Glutamatergic neuron (in vitro differentiated cells): ENCODE results near the gene RGS9. TPM values are rescaled to one million over a fixed set of nuclear protein-coding genes. Genes with fewer than 3 reads are reported as not detected.

ENCODE experiments used
- DNase-seq: peaks from one replicate; pipeline ENCODE4 v3.0.0; 2022
- H3K27ac Mint-ChIP-seq: one replicate; pipeline ENCODE4 v1.8.0; 2020; ENCODE audit warnings: mild to moderate bottlenecking, mixed read lengths, inconsistent platforms; ENCODE audit not compliant: unreplicated experiment
- H3K27me3 Mint-ChIP-seq: one replicate; pipeline ENCODE4 v1.8.0; 2020; ENCODE audit warnings: mild to moderate bottlenecking, moderate library complexity, mixed read lengths, inconsistent platforms; ENCODE audit not compliant: unreplicated experiment
- H3K36me3 Mint-ChIP-seq: one replicate; pipeline ENCODE4 v1.8.0; 2020; ENCODE audit warnings: mild to moderate bottlenecking, mixed read lengths, inconsistent platforms; ENCODE audit not compliant: unreplicated experiment
- H3K4me1 Mint-ChIP-seq: one replicate; pipeline ENCODE4 v1.8.0; 2020; ENCODE audit warnings: mild to moderate bottlenecking, low read depth, mixed read lengths, inconsistent platforms; ENCODE audit not compliant: unreplicated experiment
- H3K4me3 Mint-ChIP-seq: one replicate; pipeline ENCODE4 v1.8.0; 2020; ENCODE audit warnings: mild to moderate bottlenecking, mixed read lengths, inconsistent platforms; ENCODE audit not compliant: unreplicated experiment
- H3K9me3 Mint-ChIP-seq: one replicate; pipeline ENCODE4 v1.8.0; 2020; ENCODE audit warnings: mild to moderate bottlenecking, moderate library complexity, mixed read lengths, inconsistent platforms; ENCODE audit not compliant: unreplicated experiment
- total RNA-seq: library from RNA; stranded (reverse); fragmentation: NEBNext Ultra II Directional; extraction: Animal tissue kit (Norgen Biotek cat#: 25700); gene quantifications from one replicate; pipeline ENCODE4 v1.2.1, GENCODE V29; 2021; ENCODE audit not compliant: unreplicated experiment
- TF ChIP-seq, protein P1 (sequence below): fragments of 200-600 bp; sonication (generic); IDR thresholded peaks from one replicate; pipeline ENCODE4 v1.5.0; 2021; ENCODE audit not compliant: partially characterized antibody, unreplicated experiment

The RGS9 gene
- total RNA-seq, 1 donor from 2014 or later: 2.4 TPM

- TF ChIP-seq, protein P1, sequence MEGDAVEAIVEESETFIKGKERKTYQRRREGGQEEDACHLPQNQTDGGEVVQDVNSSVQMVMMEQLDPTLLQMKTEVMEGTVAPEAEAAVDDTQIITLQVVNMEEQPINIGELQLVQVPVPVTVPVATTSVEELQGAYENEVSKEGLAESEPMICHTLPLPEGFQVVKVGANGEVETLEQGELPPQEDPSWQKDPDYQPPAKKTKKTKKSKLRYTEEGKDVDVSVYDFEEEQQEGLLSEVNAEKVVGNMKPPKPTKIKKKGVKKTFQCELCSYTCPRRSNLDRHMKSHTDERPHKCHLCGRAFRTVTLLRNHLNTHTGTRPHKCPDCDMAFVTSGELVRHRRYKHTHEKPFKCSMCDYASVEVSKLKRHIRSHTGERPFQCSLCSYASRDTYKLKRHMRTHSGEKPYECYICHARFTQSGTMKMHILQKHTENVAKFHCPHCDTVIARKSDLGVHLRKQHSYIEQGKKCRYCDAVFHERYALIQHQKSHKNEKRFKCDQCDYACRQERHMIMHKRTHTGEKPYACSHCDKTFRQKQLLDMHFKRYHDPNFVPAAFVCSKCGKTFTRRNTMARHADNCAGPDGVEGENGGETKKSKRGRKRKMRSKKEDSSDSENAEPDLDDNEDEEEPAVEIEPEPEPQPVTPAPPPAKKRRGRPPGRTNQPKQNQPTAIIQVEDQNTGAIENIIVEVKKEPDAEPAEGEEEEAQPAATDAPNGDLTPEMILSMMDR: no peak
- DNase-seq: no peak
- Mint-ChIP-seq H3K4me1 (no peaks in the 10 kb centered on the region), H3K27me3 (no peaks in the 10 kb centered on the region), H3K36me3 (no peaks in the 10 kb centered on the region), H3K9me3 (no peaks in the 10 kb centered on the region), H3K4me3 (no peak overlapping the region), H3K27ac (no peak overlapping the region)
Observed at GRCh38 chr17:65261682-65262636, 124.8 kb downstream of the RGS9 start.

DNA sequence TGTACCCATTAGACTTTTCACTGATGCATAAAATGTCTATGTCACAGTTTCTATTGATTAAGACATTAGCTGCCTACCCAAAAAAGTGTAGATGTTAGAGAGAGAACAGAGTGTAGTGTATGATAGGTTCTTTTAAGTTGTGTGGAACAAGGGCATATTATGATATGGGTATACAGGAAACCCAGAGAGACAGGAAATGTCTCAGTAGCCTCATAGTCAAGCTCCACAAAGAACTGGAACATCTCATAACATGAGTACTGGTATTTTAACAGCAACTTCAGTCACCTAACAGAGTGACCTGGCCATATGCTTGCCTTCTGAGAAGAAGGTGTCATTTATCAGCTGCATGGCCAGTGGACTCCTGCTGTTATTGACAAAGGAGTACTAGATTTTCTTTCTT, 128.1 kb downstream of the RGS9 start:
- Mint-ChIP-seq H3K4me3 (no peak overlapping the region), H3K36me3 (no peaks in the 10 kb centered on the region), H3K27me3 (no peaks in the 10 kb centered on the region), H3K27ac (no peak overlapping the region), H3K9me3 (no peaks in the 10 kb centered on the region), H3K4me1 (no peaks in the 10 kb centered on the region)
- TF ChIP-seq, protein P1: no peak
- no peak for DNase-seq

DNA sequence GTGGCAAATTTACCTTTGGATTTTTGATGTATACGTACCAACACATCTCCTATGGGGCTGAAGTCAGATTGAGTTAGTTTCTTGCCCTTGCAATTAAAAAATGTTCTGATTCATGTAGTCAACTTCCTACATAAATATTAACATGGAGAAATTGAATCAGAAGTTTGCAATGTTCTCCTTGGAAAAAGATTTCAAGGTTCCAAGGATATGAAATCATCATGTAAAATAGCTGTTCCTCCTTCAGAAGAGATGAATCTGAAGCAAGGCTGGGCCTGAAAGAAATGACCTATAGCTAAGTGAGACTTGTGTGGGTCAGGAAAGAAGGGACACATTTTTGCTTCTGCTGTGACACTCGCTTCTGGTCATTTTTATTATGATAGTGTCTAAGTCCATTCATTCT, 131.7 kb downstream of the RGS9 start:
- TF ChIP-seq, protein P1: no peak
- Mint-ChIP-seq H3K36me3 (no peaks in the 10 kb centered on the region), H3K27me3 (no peaks in the 10 kb centered on the region), H3K4me1 (no peaks in the 10 kb centered on the region), H3K4me3 (no peak overlapping the region), H3K9me3 (no peaks in the 10 kb centered on the region), H3K27ac (no peak overlapping the region)
- DNase-seq: no peak

DNA sequence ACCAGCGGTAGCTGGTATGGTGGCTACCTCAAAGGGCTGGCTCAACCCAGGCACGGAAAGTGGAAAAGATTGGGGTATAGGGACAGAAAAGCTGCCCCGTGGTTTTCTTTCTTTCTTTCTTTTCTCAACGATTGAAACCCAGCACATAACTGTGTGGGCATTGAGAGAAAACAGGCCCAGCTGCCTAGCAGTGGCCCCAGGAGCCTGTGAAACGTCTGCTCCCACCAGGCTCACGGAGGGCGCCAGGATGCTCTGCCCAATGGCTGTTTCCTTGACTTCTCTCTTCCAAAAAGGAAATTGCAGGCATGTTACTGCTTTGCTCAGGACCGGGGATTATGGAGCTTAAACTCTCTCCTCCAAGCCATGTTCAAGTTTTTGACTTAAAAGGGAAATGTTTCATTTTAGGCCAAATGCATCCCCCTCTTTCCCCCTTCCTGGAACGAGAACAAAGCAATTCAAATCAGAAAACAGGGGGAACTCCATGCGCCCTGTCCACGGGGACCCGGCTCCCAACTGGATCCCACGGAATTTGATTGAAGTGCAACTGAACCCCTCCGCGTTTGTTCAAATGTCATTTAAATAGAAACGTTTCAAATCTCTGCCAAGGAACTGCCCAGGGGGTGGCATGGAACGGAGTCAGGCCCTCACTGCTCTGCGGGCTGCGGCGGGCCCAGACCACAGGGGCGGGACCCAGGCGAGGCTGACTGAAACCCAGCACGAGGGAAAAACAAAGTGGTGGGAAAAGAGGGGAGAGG, 133.5 kb downstream of the RGS9 start:
- H3K27ac Mint-ChIP-seq: no peak overlapping the region
- TF ChIP-seq, protein P1: no peak
- no peaks in the 10 kb centered on the region for H3K4me1 Mint-ChIP-seq
- no peaks in the 10 kb centered on the region for H3K36me3 Mint-ChIP-seq
- H3K9me3 Mint-ChIP-seq: no peaks in the 10 kb centered on the region
- H3K4me3 Mint-ChIP-seq: no peak overlapping the region
- no peak for DNase-seq
- no peaks in the 10 kb centered on the region for H3K27me3 Mint-ChIP-seq
